Esophagus muscularis mucosa (tissue), 4 donors: ENCODE results near the gene PITX1.

Source experiments
- CTCF ChIP-seq, 3 experiments: fragments of 200-600 bp in 2 of 3; fragments of 450-650 bp in 1 of 3; sonication (generic) in 2 of 3; IDR thresholded peaks; one replicate each; pipeline ENCODE4 v1.5.1; 2017 to 2019; ENCODE audit warnings: antibody characterized with exemption in 3 of 3, mild to moderate bottlenecking in 2 of 3, moderate library complexity in 1 of 3
- EP300 ChIP-seq: sonication (generic); formaldehyde crosslinking; IDR thresholded peaks from one replicate; pipeline ENCODE4 v1.6.1; 2017; ENCODE audit warnings: antibody characterized with exemption
- POLR2A ChIP-seq: fragments of 450-650 bp; IDR thresholded peaks from one replicate; pipeline ENCODE4 v1.6.1; 2017; ENCODE audit warnings: antibody characterized with exemption, moderate library complexity, mild to moderate bottlenecking, low read depth
- POLR2AphosphoS5 ChIP-seq, 2 donors: sonication (generic); formaldehyde crosslinking; IDR thresholded peaks; one replicate each; pipeline ENCODE4 v1.6.1; 2017; ENCODE audit warnings: antibody characterized with exemption in 2 of 2

- no peak for TF ChIP-seq CTCF (IDR thresholded peaks at IDR 0.05)
- TF ChIP-seq POLR2A, result no peak
- TF ChIP-seq POLR2AphosphoS5 (IDR thresholded peaks at IDR 0.05), result no peak
- no peak for TF ChIP-seq EP300
These were observed 21.4 kb upstream of the PITX1 start for GRCh38 chr5:135055396-135055795.
